HG02610 (cell line): ENCODE data around the gene EDC3.
"Not testable (repeated sequence)": the region's sequence is repeated elsewhere in the genome, so short reads cannot be mapped to it uniquely, and the experiment has no call there.

ENCODE experiments used
- ATAC-seq: cut with Tn5 transposase; IDR thresholded peaks from one replicate; pipeline ENCODE4 v1.9.1; 2021; ENCODE audit warnings: mild to moderate bottlenecking, moderate library complexity; ENCODE audit not compliant: unreplicated experiment

EDC3 gene

DNA sequence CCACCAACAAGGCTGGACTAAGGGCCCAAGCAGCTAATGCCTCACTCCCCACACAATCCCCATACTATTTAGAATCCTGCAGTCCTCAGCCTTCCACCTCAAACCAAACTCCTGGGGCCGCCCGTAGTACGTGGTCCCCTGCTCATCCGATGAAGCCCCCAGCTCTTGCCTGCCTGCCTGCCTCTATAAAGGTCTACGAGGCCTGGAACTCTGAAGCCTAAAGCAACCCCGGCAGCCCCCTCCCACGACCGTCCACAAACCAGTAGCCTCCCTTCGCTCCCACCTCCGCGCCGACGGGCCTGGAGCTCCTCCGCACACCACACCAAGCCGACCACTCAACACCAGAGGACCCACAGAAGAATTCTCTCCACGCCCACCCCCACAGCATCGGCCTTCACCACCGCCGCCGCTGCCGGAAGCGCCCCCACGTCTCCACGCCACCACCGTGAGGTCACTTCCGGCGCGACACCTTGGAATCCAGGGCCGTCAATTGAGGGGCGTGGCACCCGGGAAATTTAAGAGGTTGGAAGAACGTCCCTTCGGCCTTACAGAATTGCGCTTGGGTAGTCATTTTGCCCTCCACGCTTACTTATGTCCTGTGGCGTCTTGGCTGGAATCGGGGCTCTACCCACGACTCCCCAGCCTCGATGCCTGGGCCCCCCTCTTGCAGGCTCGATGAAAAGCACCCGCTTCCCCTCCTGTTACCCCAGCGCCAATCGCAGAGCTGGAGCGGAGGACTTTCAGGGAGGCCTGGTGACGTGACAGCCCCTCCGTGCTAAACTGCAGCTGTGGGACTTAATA is at the start of gene EDC3:
EDC3 (minus strand) TSS at position 428 of the 801 bp plus-strand sequence. CDS start 20,900 bp downstream, outside the sequence.
- ATAC-seq: peak; percentile 75

DNA sequence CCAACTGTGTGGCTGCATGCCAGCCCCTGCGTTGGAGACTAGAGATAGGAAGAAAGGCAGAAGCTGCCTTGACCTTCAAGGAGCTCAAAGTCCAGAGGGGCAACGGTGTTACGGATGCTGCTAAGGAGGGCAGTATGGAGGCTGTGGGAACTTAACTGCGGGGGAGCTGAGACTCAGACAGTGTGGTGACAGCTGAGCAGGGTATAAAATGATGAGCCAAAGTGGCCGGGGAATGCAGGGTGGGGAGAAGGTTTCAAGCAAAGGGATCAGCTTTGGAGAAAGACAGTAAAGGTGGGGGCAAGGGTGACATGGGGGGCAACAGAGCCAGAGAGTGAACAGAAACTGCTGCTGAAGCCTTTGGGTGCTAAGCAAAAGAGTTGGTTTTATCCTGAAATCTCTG is 46.6 kb upstream of the EDC3 start:
- ATAC-seq: no peak

DNA sequence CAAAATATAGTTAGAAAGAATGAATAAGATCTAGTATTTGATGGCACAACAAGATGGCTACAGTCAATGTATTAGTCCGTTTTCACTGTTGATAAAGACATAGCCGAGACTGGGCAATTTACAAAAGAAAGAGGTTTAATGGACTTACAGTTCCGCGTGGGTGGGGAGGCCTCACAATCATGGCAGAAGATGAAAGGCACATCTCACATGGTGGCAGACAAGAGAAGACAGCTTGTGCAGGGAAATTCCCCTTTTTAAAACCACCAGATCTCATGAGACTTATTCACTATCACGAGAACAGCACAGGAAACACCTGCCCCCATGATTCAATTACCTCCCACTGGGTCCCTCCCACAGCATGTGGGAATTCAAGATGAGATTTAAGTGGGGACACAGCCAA is 42.4 kb upstream of the EDC3 start:
- ATAC-seq: not testable (repeated sequence)

GRCh38 chr15:74735305-74735704 is 39.5 kb upstream of the EDC3 start:
- ATAC-seq: no peak

- ATAC-seq: no peak
Observed at GRCh38 chr15:74733269-74733668, 37.4 kb upstream of the EDC3 start.

DNA sequence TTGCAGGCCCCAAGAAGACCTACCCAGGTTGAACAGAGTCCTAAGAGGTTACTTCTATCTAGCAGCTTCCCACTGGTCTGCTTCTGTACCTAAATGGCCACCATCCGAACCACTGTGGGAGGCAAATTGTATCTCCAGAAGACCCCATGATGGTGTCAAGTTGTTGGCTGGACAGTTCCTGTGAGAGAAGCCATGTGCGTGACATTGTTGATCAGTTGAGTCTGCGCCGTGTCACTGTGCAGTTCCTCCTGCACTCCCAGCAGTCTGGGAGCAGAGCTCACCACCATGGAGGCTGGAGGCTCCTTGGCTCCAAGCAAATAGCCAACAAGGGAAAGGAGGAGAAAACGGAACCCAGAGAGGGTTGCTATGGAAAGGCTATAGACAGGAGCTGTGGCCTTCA is 37.0 kb upstream of the EDC3 start:
- no peak for ATAC-seq

DNA sequence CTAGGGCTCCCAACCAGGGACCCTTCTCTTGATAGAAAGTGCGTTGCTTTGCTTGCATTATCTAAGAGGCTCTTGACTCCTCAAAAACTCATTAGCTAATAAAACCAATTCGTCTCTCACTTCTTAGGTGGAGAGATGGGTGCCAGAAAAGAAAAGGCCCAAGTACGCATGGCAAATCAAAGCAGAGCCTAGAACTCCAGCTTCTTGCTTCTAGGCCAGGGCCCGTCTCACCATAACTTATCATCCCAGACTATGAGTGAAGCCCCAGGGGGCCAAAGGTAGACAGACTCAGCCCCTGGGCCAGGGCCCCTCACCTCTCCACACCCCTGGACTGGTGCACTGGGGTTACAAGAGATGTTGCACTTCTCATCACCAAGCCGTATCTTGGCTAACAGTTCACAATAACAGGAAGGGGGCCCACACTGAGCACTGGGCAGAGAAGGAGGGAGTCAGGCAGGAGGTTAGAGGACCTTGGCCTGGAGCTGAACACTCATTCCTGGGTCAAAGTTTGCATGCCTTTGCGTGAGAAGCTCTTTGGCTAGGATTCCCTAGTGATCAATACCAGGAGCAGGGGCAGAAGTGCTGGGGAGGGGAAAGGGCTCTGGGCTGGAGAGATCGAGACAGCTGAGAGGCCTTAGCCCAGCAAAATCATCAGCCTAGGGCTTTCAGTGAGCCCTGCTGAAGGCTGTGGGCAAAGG is 34.9 kb upstream of the EDC3 start:
- ATAC-seq: no peak

DNA sequence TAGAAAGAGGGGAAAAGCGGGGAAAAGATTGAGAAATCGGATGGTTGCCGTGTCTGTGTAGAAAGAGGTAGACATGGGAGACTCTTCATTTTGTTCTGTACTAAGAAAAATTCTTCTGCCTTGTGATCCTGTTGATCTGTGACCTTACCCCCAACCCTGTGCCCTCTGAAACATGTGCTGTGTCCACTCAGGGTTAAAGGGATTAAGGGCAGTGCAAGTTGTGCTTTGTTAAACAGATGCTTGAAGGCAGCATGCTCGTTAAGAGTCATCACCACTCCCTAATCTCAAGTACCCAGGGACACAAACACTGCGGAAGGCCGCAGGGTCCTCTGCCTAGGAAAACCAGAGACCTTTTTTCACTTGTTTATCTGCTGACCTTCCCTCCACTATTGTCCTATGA is 33.5 kb upstream of the EDC3 start:
- ATAC-seq: not testable (repeated sequence)

- ATAC-seq: not testable (repeated sequence)
Observed at GRCh38 chr15:74728699-74729098, 32.9 kb upstream of the EDC3 start.

DNA sequence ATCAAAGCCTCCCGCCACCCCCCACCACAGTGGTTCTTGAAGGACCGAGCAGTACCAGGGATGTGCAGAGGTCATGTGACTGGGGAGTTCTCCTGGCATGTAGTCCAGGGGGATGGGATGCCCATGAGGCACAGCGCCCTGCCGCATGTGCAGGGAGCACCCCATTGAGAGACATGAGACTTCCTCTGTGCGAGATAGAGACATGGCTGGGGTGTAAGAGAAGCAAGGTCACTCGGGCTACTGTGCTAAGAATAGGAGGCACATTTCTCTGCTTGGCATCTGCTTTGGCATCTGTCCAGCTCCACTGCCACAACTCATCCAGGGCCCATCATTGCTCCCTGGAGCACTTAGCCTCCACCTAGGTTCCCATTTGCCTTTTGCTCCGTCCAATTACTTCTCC is 31.9 kb upstream of the EDC3 start:
- no peak for ATAC-seq

DNA sequence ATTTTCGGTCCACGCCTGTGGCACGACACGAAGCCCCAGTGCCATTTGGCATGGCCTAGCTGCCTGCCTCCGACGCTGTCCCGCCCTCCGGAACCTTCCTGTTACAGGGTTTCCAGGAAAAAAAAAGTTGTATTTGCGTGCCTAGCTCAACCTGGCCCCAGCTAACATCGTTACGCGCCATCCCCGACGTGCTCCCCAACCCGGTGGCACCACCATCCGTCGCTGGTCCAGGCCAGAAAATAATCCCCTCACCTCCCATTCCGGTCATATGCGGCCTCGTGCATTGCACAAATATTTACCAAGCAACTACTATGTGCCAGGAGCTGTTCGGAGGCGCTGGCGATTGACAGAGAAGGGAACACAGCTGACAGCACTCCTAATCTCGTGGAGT is 30.9 kb upstream of the EDC3 start:
- ATAC-seq: no peak

DNA sequence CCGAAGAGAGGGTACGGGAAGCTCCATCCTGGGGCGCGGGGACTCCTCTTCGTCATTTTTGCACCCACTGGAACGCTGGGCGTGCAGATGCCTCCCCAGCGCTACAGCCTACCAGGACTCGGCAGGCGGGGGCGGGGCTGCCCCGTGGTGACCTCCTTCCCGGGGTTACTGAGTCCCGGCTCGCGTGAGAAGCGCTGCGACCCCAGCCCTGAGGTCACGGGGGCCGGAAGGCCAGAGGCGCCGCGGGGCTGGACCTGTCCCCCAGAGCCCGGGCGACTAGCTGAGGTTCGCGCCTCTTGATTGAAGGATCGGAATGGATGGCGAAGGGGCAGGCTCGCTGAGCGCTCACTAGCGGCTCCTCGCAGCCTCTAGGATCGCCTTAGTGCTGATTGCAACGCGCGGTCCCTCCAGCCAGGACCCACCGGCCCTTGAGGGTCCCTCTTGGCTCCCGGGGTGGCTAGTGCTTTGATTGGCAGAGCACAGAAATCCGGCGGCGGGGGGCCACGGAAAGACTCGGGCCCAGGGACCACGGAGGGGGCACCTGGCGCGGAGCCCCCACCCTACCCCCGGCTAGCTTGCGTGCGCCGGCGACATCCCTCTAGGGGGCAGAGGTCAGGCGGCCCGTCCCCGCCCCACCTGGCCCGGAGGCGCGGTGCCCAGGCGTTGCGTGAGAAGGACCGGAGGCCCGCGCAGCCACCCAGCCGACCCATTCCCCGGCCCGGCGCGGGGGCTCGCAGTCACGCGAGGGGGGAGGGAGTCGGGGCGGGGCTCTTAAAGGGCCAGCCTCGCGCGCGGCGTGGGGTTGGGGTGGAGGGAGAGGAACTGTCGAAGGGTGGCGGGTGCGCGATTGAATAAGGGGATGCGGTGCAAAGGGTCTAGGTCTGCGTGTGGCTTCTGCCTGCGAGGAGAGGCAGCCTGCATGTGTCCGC is 30.3 kb upstream of the EDC3 start:
- ATAC-seq: no peak

GRCh38 chr15:74725225-74725774 is 29.5 kb upstream of the EDC3 start, which contains the start of gene CYP1A1:
Gene CYP1A1, minus strand, starts transcription at chr15:74725528. Its CDS starts 2,431 bp downstream, at chr15:74723097.
- ATAC-seq: no peak

DNA sequence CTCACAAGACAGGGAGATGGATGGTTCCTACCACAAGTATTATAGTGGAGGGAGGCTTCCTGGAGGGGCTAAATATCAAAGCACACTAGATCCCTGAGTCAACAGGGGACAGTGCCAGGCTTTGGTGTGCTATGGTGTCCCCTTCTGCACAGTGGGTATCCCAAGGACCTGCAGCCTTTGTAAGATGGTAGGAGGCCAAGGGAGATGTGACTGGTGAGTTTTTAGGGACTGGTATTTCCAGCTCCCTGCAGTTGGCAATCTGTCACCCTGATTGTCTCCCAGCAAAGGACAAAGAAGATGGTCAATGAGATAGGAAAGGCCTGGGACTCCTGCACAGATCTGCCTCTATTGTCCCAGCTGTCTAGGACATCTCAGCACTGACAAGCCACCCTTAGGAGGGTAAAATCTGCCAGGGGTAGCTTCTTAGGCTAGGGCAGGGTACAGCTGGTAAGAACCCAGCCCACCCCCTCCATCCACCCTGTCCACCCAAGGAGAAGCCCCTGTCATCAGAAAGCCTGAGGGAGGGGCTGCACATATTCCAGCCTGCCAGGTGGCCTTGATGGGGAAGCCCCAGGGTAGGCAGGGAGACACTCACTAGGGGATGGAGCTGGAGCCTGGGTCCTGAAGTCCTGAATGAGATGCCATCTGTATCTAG is 28.9 kb upstream of the EDC3 start:
- no peak for ATAC-seq

GRCh38 chr15:74723754-74724334 is 28.0 kb upstream of the EDC3 start:
- ATAC-seq: no peak

- ATAC-seq: no peak
Observed at GRCh38 chr15:74723187-74723586, 27.4 kb upstream of the EDC3 start.

DNA sequence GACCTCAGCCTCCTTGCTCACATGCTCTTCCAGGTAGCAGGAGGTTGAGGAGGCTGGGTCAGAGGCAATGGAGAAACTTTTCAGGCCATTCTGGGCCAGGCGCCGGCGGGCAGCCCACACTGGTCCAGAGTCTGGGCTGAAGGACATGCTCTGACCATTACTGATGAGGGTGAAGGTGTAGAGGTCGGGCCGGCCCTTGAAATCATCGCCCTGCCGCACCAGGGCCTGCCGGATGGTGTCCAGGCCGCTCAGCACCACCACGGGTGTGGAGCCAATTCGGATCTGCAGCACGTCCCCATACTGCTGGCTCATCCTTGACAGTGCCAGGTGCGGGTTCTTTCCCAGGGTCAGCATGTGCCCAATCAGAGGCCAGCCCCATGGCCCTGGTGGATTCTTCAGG is 26.8 kb upstream of the EDC3 start:
- no peak for ATAC-seq

DNA sequence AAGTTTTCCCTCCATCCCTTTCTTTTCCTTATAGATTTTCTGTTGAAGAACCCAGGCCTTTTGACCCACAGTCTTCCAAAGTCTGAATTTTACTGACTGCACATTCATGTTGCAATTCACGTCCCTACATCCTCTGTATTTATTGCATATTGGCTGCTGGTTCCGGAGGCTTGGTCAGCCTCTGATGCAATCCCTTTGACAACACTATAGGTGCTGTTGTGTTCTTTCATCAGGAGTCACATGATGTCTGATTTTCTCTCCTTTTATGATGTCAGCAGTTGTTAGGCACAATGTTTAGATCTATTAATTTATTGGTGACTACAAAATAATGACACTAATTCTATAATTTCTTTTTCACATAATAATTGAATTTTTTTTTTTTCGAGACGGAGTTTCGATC is 20.8 kb upstream of the EDC3 start:
- ATAC-seq: no peak

GRCh38 chr15:74712311-74712710 is 16.5 kb upstream of the EDC3 start:
- ATAC-seq: no peak
